ENCODE results near the gene NOC2L. TPM values are rescaled to one million over a fixed set of nuclear protein-coding genes. Genes with fewer than 3 reads are reported as not detected.
A peak's percentile ranks its signal among the peaks of the same experiment; 100 is the strongest.

The NOC2L gene
- total and polyA plus RNA-seq, 9 of the 15 experiments (the other 6 are each of a cell fraction or from before 2014, with no cell fraction given), result 4.0 to 410 (median 200) TPM

GRCh38 chr1:966704-967300, 7.7 kb upstream of the NOC2L start (continued):
- TF ChIP-seq ZBTB11 (CRISPR knock-in tag; IDR thresholded peaks at IDR 0.05) (no peak), ZNF121 (CRISPR knock-in tag; conservative IDR thresholded peaks at IDR 0.05) (no peak), BRF1 (IDR thresholded peaks at IDR 0.05; ENCODE audit: borderline replicate concordance, extremely low read depth, insufficient read length) (no peak), ZBTB5 (IDR thresholded peaks at IDR 0.05) (no peak), ZBED1 (IDR thresholded peaks at IDR 0.05) (no peak), THAP12 (CRISPR knock-in tag; IDR thresholded peaks at IDR 0.05) (no peak), CHD1 (IDR thresholded peaks at IDR 0.05; ENCODE audit: low read length) (peak; percentile 35), ARID1B (IDR thresholded peaks at IDR 0.05) (peak; percentile 15), ZNF785 (CRISPR knock-in tag; IDR thresholded peaks at IDR 0.05) (no peak), KDM1A (IDR thresholded peaks at IDR 0.05) (no peak), TAF7 (tag; IDR thresholded peaks at IDR 0.05) (no peak), MAX (CRISPR knock-in tag; IDR thresholded peaks at IDR 0.05) (peak; percentile 92), ATF3 (IDR thresholded peaks at IDR 0.05) (peak; percentile 30; the same call in 1 of the 2 replicates), ATF3 (CRISPR knock-in tag; conservative IDR thresholded peaks at IDR 0.05) (no peak), C11orf30 (IDR thresholded peaks at IDR 0.05; ENCODE audit: low read depth) (no peak), ETV1 (tag; conservative IDR thresholded peaks at IDR 0.05; ENCODE audit: low read depth) (no peak; the same call in 1 of the 2 replicates), ARID3A (IDR thresholded peaks at IDR 0.05; ENCODE audit: borderline replicate concordance, low read depth, low read length) (no peak)
